GM12875 (cell line): ENCODE data around the gene C11orf52.

Source experiments
- H3K4me3 ChIP-seq: one replicate; pipeline ENCODE4 v1.5.1; 2011; ENCODE audit warnings: low read depth, low read length, control low read depth
- TF ChIP-seq, protein P1 (sequence below): IDR thresholded peaks from 2 replicates; pipeline ENCODE4 v1.5.1; 2011; ENCODE audit warnings: low read depth, mild to moderate bottlenecking, control low read depth, inconsistent platforms, low read length, moderate library complexity, borderline replicate concordance; ENCODE audit not compliant: insufficient read depth

C11orf52 gene

DNA sequence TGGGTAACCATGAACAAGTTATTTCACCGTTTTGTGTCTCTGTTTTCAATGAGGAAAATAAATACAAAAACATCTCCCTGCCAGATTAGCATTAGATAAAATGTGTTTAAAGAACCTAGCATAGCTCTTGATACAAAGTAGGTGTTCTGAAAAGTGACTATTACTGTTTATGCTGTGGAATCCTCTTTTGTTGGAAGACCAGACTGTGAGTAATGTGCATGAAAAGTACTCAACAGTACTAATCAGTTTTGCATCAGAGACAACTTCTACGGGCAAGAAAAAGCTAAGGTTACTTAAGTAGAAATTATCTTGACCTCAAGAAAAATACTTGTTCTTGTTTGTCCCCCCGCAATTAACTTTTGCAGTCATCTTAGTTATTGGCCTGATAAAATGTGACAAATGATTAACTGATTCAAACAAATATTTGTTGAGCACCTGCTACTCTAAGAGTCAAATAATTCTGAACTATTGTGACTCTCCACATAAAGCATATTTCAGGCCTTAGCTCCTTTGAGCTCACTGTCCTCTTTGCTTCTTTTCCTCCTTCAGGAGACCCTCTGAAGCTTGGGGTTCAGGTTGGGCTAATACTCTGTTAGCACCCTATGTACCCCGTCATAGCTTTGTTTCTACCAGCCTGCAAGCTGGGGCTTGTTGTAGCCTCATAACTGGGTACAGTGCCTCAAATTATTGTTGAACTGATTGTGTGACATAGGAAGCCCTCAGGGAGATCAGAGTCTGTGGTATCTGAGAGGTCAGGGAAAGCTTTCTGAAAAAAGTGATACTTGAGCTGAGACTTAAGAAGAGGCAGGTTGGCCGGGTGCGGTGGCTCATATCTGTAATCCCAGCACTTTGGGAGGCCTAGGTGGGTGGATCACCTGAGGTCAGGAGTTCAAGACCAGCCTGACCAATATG, 42.9 kb downstream of the C11orf52 start:
- no peak overlapping the region for H3K4me3 ChIP-seq
- TF ChIP-seq, protein P1, sequence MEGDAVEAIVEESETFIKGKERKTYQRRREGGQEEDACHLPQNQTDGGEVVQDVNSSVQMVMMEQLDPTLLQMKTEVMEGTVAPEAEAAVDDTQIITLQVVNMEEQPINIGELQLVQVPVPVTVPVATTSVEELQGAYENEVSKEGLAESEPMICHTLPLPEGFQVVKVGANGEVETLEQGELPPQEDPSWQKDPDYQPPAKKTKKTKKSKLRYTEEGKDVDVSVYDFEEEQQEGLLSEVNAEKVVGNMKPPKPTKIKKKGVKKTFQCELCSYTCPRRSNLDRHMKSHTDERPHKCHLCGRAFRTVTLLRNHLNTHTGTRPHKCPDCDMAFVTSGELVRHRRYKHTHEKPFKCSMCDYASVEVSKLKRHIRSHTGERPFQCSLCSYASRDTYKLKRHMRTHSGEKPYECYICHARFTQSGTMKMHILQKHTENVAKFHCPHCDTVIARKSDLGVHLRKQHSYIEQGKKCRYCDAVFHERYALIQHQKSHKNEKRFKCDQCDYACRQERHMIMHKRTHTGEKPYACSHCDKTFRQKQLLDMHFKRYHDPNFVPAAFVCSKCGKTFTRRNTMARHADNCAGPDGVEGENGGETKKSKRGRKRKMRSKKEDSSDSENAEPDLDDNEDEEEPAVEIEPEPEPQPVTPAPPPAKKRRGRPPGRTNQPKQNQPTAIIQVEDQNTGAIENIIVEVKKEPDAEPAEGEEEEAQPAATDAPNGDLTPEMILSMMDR = no peak

DNA sequence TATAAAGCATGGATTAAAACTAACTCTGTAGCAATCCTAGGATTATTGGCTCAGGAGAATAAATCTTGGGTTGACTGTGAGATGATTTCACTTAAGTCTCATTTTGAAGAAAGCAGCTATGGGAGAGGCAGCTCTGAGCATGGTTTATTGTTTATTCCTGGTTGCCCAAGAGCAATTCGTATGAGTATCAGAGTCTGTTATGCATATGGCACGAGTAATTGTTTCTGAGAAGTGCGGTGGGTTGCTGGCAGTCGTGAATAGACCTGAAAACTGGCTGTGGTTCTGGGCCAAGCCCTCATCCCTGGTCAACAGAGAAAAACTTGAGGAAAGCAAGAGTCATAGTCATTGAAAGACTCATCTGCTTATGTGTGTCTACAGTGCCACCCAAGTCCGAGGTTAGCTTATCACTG, 45.2 kb downstream of the C11orf52 start:
- TF ChIP-seq, protein P1 = no peak
- no peak overlapping the region for H3K4me3 ChIP-seq

DNA sequence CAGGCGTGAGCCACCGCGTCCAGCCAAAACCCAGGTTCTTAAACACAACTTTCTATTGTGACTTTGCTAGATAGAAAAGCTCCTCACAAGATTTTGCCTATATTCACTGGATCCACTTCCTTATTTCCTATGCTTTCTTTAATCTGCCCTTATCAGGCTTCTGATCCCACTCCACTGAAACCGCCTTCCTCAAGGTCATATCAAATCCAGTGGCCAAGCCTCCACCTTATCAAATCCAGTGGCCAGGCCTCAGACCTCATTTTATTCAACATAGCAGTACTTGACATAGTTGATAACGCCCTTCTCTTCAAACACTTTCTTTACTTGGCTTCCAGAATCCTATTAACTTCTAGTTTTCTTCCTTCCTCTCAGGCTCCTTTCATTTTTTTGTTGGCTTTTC, 48.0 kb downstream of the C11orf52 start:
- H3K4me3 ChIP-seq = no peak overlapping the region
- TF ChIP-seq, protein P1 = no peak

DNA sequence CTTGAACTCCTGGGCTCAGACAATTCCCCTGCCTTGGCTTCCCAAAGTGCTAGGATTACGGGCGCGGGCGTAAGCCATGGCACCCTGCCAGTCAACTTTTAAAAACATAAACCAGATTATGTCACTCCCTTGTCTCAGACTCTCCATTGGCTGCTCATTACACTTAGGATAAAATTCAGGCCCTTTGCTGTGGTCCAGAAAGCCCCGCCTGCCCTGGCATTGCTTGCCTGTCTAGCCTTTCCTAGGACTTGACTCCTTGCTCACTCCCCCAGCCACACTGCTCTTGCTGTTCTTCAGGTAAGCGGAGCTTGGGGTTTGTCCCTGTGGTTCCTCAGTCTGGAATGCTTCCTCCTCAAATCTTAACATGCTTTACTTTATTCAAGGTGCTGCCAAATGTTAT, 48.9 kb downstream of the C11orf52 start:
- TF ChIP-seq, protein P1 = no peak
- no peak overlapping the region for H3K4me3 ChIP-seq

DNA sequence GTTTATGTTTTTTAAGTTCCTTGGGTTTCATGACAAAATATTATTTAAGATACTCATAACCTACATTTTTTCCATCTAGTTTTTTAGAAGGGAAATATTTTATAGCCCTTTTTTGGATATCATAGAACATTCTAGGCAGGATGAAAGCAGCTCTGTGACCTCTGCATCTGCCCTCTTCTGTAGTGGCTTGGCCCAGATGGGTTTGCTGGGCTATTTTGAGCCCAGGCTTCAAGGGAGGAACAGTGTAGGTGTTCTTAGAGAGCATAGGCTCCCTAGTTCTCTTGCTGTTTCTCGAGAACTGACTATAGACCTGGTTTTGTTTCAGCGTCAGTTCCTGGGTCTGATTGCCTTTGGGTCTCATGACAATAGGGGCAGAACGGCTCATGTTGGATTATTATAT, 50.6 kb downstream of the C11orf52 start:
- H3K4me3 ChIP-seq = no peak overlapping the region
- TF ChIP-seq, protein P1 = no peak

DNA sequence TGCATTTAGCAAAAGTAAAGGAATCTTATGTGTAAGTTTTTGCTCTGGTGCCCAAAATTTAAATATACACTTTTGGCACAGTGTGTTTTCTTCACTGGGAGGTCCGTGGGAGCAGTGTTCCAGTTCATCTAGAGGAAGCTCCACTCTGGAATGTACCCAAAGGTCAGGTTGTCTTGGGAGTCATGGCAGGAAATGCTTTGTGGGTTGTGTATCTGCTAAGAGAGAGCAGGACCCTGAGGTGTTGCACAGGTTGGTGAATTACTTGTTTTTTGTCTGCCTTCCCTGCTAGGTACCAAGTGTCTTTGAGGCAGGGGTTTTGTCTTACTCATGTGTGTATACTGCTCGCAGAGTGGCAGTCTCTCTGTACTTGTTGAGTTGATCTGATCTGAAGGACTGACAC, 55.7 kb downstream of the C11orf52 start:
- TF ChIP-seq, protein P1 = no peak
- H3K4me3 ChIP-seq = no peak overlapping the region
